Cardiac fibroblast (primary cell): ENCODE measurements around the gene RAP2C.
A peak's percentile ranks its signal among the peaks of the same experiment; 100 is the strongest.

Source experiments
- DNase-seq, 2 donors: peaks; one replicate each; pipeline versions ENCODE4 v3.0.0 to v3.0.0-alpha.2; 2010; ENCODE audit warnings: low read depth in 2 of 2
- H3K4me3 ChIP-seq, 2 donors: replicated peaks in 1 of 2; 1 replicate in 1 of 2; 2 replicates in 1 of 2; pipeline ENCODE4 v1.5.1; 2011; ENCODE audit warnings: low read depth in 2 of 2, low read length in 2 of 2, mild to moderate bottlenecking in 2 of 2, moderate library complexity in 1 of 2
- CTCF ChIP-seq: IDR thresholded peaks from one replicate; pipeline ENCODE4 v1.5.1; 2011; ENCODE audit warnings: low read depth, mild to moderate bottlenecking, low read length, inconsistent platforms

RAP2C gene

GRCh38 chrX:132236121-132236520, 16.9 kb upstream of the RAP2C start:
- H3K4me3 ChIP-seq = no peak overlapping the region
- TF ChIP-seq CTCF = no peak
- DNase-seq = no peak

- no peak for TF ChIP-seq CTCF
- H3K4me3 ChIP-seq = no peak overlapping the region
- DNase-seq = no peak
Measured at GRCh38 chrX:132235488-132235887, 16.2 kb upstream of the RAP2C start.

- peak in 1 of 2 donors; percentile 4 for DNase-seq
- no peak for TF ChIP-seq CTCF
- no peak overlapping the region for H3K4me3 ChIP-seq
Measured at GRCh38 chrX:132231587-132231986, 12.3 kb upstream of the RAP2C start.

GRCh38 chrX:132227383-132228112, 8.3 kb upstream of the RAP2C start:
- H3K4me3 ChIP-seq = no peak overlapping the region
- TF ChIP-seq CTCF = no peak
- DNase-seq = peak in 1 of 2 donors; percentile 56

GRCh38 chrX:132226169-132226568, 6.9 kb upstream of the RAP2C start:
- TF ChIP-seq CTCF = peak; percentile 11
- no peak overlapping the region for H3K4me3 ChIP-seq
- DNase-seq = peak; percentile 27 to 41

GRCh38 chrX:132218100-132218812, 991 bp downstream of the RAP2C start:
- peak; percentile 84 to 86 for DNase-seq
- H3K4me3 ChIP-seq = peak overlapping the region; percentile 57 to 63

More at GRCh38 chrX:132218100-132218812, 991 bp downstream of the RAP2C start:
- no peak for TF ChIP-seq CTCF
